NOMO-1 treated with dmso at 0.1 percent for 144 hours (cell line): Measurements from ENCODE around the gene NDUFS2.

ENCODE experiments used
- DNase-seq: peaks from one replicate; lab custom pipeline; 2025; ENCODE audit not compliant: unreplicated experiment; lab: John Stamatoyannopoulos, UW

The NDUFS2 gene

DNA sequence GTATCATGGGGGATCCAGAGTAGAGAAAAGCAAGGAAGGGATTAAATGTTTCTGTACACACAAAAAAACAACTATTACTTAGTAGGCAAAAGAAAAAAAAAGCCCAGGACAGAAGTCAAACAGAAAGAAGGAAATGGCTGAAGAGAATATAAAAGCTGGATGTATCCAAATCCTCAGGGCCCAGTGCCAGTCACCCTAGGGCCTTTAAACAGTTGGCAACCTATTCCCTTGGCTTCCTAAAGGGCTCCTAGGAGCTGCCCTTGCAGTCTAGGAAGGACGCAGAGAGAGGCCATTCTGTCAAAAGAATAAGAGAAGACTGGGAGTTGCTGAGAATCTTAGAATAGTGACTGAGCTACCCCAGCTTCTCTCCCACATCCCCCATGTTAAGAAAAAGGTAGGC is 29.8 kb upstream of the NDUFS2 start:
- DNase-seq = no peak

DNA sequence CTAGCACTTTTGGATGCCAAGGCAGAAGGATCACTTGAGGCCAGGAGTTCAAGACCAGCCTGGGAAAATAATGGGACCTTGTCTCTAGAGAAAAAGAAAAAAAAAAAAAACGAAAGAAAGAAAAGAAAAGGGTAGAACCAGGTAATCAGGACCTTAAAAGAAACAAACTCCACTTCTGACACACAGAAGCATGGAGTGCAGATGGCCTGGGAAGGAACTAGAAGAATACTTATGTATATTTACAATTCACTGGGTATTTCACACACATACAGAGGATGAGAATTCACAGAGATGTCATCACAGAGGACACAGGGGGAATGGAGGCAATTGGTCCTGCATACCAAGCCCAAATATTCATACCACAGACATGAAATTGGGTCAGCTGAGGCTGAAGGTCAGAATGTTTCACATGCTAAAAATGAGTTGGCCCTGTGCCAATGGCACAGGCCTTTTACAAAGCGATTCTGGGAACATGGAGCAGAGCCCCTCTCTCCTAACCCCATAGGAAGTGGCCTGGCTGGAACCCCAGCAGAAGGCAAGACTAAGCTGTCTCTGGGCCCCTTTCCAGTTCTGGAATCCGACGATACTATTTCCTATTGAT is 29.3 kb upstream of the NDUFS2 start:
- no peak for DNase-seq

DNA sequence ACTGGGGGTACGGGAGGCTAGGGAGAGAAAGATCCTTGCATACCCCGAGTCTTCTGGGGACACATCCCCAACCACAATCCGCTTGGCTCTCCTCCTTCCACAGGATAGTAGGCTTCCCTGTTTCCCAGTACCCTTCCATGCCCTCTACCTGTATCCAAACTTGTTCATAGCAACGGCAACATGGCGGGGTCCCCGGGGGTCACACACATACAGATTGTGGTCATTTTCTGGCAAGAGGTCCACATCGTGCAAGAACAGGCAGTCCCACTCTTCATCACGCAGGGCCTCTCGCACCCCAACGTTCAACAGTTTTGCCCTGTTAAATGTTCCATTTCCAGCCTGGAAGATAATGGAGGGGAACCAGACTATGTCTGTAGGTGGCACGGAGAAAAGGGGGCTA is 28.5 kb upstream of the NDUFS2 start:
- DNase-seq = no peak

DNA sequence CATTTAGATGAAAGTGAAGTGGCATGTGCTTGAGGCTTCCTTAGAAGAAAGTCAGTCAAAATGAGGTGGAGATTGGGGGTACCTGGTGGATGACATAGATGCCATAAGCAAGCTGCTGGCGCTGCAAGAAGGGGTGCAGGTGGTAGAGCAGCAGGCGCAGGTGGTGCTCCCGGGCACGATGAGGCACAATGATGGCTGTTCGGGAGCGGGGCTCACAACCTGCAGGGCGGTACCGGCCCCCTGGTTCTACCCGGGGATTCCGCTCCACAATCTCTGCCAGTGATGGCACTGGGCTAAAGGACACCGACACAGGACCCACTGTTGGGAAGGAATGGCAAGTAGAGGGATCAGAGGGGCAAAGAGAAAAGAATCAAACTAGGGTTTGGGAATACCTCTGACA is 27.3 kb upstream of the NDUFS2 start:
- DNase-seq = no peak

DNA sequence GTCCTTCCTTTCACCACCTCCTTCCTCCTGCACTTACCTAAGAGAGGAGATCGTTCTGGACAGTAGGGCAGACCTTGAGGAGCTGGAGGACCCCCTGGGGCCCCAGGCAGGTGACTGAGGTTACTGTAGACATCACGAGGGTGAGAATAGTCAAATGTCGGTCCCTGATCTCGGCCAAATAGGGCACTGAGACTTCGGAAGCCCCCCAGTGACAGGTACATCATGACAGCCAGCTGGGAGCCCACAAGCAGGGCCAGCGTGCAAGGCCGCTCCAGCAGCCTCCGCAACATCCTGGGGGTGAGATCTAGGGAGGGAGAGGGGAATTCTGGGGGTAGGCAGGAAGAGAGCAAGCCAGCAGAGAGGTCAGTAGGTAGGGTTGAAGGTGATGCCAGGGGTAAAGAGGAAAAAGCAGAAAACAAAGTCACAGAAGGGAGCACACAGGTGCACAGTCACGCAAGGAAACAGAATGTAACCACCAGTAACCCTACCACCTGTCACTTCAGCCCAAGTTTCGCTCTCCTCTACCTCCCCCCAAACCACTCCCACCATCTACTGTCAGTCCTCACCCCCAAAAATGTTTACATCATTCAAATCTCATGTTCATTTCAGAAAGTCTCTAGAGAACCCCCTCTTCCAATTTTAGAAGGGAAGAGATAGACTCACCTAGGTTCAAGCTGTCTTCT is 26.3 kb upstream of the NDUFS2 start:
- no peak for DNase-seq

DNA sequence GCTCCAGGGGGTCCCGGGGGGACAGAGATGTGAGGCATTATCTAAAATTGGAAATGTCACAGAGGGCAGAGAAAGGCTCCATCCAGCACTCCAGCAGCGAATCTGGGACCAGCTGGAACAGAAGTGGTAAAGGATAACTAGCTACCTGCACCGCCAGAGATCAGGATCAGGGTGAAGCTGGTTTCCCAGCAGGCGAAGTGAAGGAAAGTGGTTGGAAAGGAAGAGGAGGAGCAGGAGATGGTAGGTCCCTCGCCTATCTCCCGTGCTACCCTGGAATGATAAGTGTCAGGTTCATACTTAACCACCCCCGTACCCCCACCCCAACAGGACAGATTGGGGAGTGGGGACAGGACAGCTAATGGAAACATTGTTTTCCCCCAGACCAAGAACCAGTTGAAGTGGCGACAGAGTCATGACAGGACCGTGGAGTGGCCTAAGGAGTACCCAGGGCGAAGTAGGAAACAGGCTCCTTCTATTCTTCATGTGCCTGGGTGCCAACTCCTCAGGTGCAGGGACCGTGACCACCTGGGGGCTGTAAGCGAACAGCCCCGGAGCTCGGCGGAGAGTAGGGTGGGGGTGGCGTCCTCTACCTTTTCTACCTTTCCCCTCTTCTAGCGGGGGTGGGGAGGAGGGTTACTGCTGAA is 25.6 kb upstream of the NDUFS2 start:
- no peak for DNase-seq

DNA sequence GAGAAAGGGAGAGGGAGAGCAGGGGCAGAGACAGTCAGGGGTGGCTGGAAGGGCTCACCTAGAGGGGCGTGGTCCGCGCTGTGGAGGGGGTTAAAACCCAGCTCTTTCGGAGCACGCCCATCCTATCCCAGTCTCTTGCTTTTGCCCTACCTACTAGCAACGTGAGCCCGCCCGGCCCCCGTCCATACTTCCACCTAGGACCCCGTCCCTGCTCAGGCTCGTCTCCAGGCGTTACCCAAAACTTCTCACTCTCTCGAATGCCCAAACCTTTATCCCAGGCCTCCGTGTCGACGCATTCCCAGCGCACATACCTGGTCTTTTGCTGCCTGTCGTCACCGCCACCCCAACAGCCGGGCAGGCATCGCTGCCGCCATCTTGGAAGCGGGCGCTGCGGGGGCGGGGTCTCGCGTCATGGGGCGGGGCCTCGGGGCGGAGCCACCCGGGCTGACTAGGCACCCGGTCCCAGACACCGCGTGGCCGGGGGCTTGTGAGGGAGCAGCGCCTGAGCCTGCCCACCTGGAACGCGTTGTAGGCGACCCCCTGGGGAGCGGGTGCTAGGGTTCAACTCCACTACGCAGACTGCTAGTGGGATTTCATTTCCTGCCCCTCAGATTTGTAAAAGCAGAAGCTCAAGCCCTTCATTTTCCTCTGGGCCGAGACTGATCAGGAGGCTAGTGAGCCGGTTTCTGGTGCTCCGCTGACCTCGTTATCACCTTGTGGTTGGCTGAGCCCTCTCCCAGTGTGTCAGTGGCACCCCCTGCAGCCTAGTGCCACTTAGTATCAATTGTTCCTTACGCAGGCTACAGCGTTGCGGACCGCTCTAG is 24.8 kb upstream of the NDUFS2 start, which contains the start of gene B4GALT3:
B4GALT3 (minus strand) TSS at position 396 of the 824 bp plus-strand sequence. CDS start 1,447 bp downstream, outside the sequence.
- peak; percentile 58 for DNase-seq

DNA sequence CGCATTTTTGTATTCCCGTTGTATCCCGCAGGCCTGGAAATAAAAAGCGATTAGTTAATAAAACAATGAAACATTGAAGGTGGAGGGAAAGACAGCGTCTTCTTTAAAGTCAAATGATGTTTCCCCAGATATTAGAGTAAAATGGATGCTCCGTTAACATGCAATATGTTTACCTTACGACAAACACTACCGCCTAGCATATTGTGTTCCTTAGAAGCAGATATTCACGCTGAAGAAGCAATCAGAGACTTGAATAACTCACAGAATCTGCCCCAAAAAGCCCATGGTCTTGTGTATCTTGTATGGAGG is 24.3 kb upstream of the NDUFS2 start:
- DNase-seq = no peak

DNA sequence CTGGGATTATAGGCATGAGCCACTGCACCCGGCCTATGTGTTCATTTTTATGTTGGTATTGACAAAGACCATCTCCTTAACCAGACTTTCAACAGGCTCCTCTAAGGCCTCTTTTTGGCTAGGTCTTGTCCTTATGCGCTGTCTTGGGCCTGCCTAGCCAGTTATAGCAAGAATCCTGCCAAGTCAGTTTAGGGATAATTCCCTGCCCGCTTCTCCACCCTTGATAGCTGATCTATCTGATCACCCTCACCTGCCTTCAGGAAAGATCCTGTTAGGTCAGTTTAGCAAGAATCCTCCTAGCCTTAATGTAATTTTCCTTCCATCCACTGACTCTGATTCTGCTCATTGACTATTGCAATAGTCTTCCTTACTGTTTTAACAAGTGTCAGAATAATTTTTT is 22.5 kb upstream of the NDUFS2 start:
- DNase-seq = no peak

DNA sequence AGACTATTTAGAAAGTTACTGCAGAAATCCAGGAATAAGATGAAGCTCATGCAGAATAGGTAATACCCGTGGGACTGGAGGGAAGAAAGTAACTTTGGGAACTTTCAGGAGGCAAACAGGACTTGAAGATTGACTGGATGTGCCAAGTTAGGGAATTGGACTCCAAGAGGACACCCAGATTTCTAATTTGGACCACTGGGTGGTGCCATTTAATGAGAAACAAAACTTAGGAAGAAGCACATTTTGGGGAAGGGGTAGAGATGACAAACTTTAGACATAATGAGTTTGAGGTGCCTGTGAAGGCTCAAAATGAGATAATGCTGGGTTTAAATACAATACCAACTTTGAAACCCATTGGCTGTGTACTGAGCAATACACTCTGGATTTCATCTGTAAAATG is 21.5 kb upstream of the NDUFS2 start:
- DNase-seq = no peak

DNA sequence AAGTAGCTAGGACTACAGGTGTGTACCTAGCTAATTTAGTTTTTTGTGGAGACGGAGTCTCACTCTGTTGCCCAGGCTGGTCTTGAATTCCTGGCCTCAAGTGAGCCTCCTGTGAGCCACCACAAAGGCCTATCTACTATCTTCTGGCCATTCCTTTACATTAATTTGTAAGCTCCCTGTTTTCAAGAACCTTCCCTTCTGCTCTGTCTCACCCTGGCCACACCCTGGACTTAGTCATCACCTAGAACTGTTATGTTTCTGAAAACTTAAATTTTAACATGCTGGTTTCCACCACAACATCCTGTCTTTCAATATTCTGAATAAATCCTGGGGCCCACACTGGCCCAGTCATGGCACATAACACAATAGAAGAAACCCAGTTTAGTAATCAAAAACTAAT is 20.0 kb upstream of the NDUFS2 start:
- peak; percentile 80 for DNase-seq

DNA sequence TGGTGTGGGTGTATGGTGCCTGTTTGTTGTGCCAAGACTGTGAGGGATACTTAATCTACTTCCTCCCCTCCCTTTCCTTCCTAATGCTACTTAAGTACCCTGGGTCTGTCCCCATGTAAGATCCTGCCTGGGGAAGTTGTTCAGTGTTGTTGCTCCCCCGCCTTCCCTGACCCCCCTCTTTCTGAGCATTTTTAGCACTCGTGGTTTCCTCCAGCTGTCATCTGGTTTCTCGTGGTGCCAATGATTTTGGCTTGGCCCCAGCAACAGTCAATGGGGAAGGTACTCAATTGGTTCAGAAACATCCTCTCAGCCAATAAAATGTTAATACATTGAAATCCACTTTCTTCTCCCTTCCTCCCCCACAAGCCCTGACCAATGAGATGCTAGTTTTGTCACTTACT is 16.9 kb upstream of the NDUFS2 start:
- DNase-seq = peak; percentile 97

DNA sequence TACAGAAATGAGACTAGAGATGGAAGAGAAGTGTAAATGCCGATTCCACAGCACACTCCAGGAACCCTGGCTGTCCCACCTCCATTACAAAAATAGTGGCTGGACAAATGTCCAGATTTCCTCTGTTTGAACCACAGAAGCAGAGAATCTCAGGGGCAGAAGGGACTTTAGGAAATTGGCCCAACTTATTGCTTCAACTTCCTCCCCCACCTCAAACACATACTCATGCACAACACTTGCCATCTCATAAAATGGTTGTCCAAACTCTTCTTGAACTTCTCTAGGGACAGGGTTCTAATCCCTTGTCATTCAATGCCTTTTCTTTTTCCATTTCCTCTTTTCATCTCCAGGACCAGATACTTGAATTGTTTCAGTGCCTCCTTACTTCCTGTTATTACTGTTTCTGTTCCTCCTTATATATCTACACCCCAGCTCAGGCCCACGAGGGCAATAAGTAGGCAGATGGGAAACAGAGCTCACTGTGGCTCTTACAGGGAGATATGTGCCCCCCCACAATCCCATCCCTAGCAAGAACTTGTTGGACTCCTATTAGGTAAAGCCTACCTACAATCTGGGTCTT is 16.3 kb upstream of the NDUFS2 start:
- DNase-seq = peak; percentile 77

DNA sequence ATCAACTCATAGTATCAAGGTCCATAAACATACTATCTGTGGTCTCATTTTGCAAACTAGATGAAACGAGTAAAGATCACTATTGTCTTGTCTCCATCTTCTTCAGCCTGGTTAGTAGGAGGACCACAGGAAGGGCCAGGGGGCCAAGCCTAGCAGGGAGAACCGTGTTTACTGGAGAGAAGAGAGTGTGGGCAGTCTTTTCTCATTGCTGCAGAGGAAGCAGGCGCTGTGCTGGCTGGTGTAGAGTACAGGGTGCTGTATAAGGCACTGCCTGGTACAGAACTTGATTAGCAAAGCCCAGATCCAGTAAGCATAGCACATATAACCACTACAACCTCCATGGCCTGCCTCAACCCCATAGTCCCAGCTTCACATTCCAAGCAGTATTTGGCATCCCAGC is 14.9 kb upstream of the NDUFS2 start:
- no peak for DNase-seq

DNA sequence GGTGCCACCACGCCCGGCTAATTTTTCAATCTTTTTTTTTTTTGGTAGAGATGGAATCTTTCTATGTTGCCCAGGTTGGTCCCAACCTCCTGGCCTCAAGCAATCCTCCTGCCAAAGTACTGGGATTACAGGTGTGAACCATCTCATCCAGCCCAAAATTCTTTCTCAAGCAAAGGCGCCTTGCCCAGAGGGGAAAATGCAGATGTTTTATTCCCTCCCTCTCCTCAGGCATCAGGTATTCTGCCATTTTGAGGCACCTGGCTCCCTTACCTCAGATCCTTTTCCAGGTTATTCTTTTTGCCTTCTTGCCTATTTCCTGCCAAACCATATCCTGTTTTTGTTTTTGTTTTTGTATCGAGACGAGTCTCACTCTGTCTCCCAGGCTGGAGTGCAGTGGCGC is 13.8 kb upstream of the NDUFS2 start:
- no peak for DNase-seq

DNA sequence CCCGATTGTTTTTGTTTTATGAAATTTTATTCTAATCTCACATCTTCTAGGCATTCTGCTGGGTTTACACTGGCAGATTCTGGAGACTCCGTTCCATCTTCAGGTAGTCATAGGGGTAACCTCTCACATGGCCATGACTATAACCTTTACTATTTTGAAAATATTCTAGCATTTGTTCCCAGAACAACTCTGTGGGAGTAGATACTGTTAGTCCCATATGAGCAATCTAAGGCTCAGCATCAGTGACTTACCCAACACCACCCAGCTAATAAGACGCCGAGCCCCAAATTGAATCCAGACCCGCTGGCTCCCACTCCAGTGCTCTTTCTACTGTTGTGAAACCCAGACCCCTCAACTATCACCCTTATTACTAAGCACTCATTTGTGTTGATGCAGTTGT is 13.1 kb upstream of the NDUFS2 start:
- no peak for DNase-seq

DNA sequence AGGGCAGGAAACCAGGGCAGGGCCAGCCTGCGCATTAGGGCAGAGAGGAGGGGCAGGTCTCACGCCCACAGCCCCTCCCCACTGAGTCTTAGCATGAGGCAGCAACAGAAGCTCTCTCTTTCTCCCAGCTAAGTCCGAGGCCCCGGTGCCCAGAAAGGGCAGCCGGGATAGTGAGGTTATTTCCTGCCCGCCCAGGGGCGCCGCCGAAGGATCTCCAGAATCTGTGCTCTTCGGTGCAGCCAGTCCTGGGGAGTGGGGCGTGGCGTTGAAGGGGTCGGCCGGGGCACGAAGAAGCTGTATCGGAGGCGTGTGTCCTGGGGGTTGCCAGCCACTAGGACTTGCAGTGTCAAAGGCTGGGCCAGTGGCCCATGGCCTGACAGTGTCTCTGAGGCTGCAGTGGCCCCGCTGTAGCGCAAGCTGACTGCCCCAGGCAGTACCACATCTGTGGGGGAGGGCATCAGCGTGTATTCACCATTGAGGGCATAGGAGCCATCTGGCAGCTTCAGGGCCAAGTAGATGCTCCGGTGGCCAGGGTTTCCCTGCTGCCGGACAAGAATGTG is 11.1 kb upstream of the NDUFS2 start:
- no peak for DNase-seq

DNA sequence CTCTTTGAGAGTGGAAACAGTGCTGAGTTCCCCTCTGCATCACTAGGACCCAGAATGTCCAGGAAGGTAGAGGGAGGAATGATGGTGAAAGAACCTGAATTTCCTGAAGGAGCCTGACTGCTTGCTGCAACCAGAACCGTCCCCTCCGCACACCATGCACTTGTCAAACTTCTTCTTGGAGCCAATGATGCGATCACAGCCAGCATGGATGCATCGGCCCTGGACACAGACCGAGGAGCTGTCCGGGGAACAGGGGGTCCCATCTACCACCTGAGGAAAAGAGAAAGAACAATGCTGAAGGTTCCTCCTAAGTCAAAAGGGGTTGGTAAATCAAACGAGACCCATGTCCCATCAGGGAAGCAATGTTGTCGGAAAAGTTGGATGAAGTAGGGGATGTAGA is 10.2 kb upstream of the NDUFS2 start:
- DNase-seq = no peak

DNA sequence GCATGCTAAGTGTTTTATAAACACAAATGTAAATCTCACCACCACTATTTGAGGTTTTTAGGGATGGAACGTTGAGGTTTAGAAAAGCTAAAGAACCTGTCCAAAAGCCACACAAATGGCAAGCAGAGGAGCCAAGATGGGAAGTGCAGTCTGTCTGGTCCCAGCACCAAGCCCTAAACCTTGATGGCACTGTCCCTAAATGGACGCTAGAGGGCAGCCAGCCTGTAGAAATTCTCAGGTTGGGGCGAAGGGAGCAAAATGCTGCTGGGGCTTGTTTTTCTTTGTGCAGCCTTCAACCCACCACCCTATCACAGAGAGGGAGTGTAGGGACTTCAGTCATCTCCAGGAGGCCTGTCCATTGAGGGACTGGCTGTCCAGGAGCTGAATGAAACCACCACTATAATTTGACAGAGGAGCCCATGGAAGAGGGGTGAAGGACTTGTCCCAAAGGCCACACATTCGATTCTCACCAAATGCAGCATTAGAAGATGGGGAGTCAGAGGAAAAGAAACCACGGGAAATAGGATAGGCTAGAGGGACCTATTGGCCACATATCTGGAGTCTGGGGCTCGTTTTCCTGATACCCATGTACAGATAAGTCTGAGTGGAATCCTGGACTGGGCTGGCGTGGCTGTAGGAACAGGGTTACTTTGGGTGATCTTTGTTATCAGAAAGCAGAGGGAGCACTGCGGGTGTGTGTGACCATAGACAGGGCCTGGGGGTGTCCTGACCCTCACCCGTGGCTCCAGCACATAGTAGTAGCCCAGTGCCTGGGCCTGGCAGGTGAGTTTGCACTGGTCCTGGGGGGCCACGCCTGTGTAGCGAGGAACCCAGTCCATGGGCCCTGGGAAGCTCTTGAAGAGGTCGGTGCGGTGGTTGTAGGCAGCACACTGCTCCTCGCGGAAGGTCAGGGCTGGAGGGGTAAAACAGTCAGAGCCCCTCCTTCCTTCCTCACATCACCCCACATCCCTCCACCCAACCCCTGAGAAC is 9.4 kb upstream of the NDUFS2 start:
- peak; percentile 56 for DNase-seq
